Measurements from ENCODE around the gene UBE2L3.

DNA sequence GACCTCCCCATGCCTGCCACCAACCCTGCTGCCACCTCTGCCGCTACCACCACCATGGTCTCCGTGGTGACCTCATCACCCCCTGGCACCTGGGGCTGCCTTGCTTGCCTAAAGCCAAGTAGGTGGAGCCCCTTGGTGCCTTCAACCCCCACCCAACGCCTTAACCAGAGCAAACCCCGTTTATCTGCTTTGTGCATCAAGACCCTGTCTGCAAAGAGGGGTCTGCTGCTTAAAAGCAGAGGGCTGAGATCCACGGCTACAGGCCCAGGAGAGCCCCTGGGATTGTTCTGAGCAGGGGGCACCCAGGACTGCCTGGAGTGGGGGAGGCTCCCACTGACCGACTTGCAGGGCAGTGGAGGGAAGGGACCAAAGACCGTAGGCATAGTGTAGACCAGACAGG lies 93.4 kb downstream of the UBE2L3 start:
- no peak for TF ChIP-seq ZNF184 (tag by site-specific recombination; IDR thresholded peaks at IDR 0.05)
- TF ChIP-seq, protein P1, sequence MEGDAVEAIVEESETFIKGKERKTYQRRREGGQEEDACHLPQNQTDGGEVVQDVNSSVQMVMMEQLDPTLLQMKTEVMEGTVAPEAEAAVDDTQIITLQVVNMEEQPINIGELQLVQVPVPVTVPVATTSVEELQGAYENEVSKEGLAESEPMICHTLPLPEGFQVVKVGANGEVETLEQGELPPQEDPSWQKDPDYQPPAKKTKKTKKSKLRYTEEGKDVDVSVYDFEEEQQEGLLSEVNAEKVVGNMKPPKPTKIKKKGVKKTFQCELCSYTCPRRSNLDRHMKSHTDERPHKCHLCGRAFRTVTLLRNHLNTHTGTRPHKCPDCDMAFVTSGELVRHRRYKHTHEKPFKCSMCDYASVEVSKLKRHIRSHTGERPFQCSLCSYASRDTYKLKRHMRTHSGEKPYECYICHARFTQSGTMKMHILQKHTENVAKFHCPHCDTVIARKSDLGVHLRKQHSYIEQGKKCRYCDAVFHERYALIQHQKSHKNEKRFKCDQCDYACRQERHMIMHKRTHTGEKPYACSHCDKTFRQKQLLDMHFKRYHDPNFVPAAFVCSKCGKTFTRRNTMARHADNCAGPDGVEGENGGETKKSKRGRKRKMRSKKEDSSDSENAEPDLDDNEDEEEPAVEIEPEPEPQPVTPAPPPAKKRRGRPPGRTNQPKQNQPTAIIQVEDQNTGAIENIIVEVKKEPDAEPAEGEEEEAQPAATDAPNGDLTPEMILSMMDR (tag by site-specific recombination; IDR thresholded peaks at IDR 0.05) = no peak
- TF ChIP-seq, protein P2, sequence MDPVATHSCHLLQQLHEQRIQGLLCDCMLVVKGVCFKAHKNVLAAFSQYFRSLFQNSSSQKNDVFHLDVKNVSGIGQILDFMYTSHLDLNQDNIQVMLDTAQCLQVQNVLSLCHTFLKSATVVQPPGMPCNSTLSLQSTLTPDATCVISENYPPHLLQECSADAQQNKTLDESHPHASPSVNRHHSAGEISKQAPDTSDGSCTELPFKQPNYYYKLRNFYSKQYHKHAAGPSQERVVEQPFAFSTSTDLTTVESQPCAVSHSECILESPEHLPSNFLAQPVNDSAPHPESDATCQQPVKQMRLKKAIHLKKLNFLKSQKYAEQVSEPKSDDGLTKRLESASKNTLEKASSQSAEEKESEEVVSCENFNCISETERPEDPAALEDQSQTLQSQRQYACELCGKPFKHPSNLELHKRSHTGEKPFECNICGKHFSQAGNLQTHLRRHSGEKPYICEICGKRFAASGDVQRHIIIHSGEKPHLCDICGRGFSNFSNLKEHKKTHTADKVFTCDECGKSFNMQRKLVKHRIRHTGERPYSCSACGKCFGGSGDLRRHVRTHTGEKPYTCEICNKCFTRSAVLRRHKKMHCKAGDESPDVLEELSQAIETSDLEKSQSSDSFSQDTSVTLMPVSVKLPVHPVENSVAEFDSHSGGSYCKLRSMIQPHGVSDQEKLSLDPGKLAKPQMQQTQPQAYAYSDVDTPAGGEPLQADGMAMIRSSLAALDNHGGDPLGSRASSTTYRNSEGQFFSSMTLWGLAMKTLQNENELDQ (tag by site-specific recombination; IDR thresholded peaks at IDR 0.05; ENCODE audit: low read depth) = no peak
- TF ChIP-seq ZNF623 (tag by site-specific recombination; IDR thresholded peaks at IDR 0.05) = no peak
- TF ChIP-seq, protein P3, sequence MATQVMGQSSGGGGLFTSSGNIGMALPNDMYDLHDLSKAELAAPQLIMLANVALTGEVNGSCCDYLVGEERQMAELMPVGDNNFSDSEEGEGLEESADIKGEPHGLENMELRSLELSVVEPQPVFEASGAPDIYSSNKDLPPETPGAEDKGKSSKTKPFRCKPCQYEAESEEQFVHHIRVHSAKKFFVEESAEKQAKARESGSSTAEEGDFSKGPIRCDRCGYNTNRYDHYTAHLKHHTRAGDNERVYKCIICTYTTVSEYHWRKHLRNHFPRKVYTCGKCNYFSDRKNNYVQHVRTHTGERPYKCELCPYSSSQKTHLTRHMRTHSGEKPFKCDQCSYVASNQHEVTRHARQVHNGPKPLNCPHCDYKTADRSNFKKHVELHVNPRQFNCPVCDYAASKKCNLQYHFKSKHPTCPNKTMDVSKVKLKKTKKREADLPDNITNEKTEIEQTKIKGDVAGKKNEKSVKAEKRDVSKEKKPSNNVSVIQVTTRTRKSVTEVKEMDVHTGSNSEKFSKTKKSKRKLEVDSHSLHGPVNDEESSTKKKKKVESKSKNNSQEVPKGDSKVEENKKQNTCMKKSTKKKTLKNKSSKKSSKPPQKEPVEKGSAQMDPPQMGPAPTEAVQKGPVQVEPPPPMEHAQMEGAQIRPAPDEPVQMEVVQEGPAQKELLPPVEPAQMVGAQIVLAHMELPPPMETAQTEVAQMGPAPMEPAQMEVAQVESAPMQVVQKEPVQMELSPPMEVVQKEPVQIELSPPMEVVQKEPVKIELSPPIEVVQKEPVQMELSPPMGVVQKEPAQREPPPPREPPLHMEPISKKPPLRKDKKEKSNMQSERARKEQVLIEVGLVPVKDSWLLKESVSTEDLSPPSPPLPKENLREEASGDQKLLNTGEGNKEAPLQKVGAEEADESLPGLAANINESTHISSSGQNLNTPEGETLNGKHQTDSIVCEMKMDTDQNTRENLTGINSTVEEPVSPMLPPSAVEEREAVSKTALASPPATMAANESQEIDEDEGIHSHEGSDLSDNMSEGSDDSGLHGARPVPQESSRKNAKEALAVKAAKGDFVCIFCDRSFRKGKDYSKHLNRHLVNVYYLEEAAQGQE (tag by site-specific recombination; IDR thresholded peaks at IDR 0.05) = no peak

All from HEK293 (cell line).